Omental fat pad (tissue), 4 donors: ENCODE data around the gene MMS19. TPM values are rescaled to one million over a fixed set of nuclear protein-coding genes. Genes with fewer than 3 reads are reported as not detected.

Source experiments
- ATAC-seq: fragments of 150-250 bp; one replicate; pipeline ENCODE4 v1.9.1; 2016; ENCODE audit warnings: mild to moderate bottlenecking, moderate library complexity; ENCODE audit not compliant: low FRiP score
- DNase-seq: peaks from one replicate; pipeline ENCODE4 v3.0.0-alpha.2; 2019; ENCODE audit warnings: low spot score
- CTCF ChIP-seq, 3 donors: fragments of 450-650 bp; IDR thresholded peaks; one replicate each; pipeline ENCODE4 v1.5.1; 2016 to 2017; ENCODE audit warnings: antibody characterized with exemption in 3 of 3, mild to moderate bottlenecking in 3 of 3, moderate library complexity in 2 of 3
- total RNA-seq, 4 donors: library from RNA; depleted of rRNA; stranded (reverse); fragments of >200 nt; gene quantifications; one replicate each; pipeline ENCODE4 v1.1.0, GENCODE V29; 2016

Gene MMS19
- total RNA-seq, 4 donors from 2014 or later: 44.4 to 117 (median 64.7) TPM

DNA sequence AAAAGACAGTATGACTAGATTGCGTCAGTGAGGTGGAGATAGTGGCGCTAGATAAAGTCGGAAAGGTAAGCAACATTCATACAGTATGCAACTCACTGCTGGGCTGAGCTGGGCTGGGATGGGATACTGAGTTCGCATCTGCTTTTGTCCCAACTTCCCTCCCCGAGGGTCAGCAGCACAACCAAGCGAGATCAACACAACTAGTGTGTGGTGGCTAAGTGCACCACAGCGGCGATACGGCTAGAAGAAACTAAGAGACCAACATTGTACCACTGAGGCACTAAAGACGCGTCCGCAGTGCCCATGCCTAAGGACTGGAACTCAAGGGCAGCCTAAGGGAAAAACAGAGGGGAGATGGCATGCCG, 52.9 kb downstream of the MMS19 start:
- DNase-seq: no peak
- TF ChIP-seq CTCF (IDR thresholded peaks at IDR 0.05): no peak
- ATAC-seq: peak; percentile 5

DNA sequence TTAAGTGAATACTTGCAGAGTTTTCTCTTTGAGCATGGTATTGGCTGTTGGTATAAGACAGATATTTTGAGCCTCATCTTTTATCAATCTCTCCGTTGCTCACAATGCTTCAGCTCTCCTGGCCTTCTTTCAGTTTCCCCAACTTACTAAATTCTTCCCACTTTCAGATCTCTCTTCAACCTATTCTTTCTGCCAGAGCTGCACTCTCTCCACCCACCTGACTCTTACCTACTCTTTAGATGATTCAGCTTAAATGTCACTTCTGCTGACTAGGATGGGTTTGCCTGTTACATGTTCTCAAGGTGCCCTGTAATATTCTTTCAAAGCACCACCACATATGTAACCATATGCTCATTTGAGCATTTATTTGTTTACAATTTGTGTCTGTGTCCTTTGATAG, 54.0 kb downstream of the MMS19 start:
- DNase-seq: no peak
- no peak for ATAC-seq
- TF ChIP-seq CTCF (IDR thresholded peaks at IDR 0.05): no peak

DNA sequence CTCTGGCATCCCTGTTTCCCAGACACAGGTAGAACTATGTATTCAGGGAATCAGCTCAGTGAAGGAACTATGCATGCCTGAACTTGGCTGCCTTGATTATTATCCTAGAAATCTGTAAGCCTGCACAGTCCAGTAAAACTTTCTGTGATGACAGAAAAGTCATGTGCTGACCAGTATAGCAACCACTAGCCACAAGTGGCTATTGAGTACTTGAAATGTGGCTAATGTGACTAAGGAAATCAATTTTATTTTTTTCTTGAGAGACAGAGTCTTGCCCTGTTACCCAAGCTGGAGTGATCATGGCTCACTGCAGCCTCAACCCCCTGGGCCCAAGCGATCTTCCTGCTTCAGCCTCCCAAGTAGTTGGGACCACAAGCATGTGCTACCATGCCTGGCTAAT, 55.9 kb downstream of the MMS19 start:
- TF ChIP-seq CTCF (IDR thresholded peaks at IDR 0.05): no peak
- DNase-seq (no peak), ATAC-seq (no peak)

DNA sequence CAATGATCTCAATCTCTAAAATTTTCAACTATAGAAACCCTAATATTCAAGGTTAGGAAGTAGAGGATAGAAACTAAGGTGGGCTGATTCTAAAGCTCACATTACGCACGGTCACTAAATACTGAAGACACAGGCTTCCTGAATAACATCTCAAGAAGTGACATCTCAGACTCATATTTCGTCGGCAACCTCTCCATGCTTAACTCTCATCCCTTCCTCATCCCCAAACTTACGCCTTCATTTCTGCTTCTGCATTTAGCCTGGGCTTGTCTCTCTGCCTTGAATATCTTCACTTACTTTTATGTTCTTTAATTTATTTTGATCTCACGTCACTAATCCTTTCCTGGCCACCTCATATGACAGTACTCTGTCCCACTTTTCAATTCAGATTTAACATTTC, 63.0 kb downstream of the MMS19 start:
- no peak for DNase-seq
- no peak for TF ChIP-seq CTCF (IDR thresholded peaks at IDR 0.05)
- no peak for ATAC-seq

- no peak for TF ChIP-seq CTCF (IDR thresholded peaks at IDR 0.05)
- ATAC-seq (no peak), DNase-seq (no peak)
These were observed 63.7 kb downstream of the MMS19 start for GRCh38 chr10:97434557-97434956.

- TF ChIP-seq CTCF (IDR thresholded peaks at IDR 0.05): no peak
- ATAC-seq (no peak), DNase-seq (no peak)
These were observed 64.2 kb downstream of the MMS19 start for GRCh38 chr10:97434055-97434454.

- no peak for TF ChIP-seq CTCF (IDR thresholded peaks at IDR 0.05)
- no peak for ATAC-seq
These were observed 69.6 kb downstream of the MMS19 start for GRCh38 chr10:97428572-97428981.

More at GRCh38 chr10:97428572-97428981, 69.6 kb downstream of the MMS19 start:
- DNase-seq: no peak
